Dendritic cell treated with granulocyte-macrophage colony-stimulating factor and Interleukin-4, amounts not matched to agents 40 ng/mL and 50 ng/mL, for 4 days (primary cell): ENCODE measurements around the gene ZCCHC13.

ENCODE experiments used
- H3K27ac Mint-ChIP-seq: one replicate; pipeline ENCODE4 v1.8.0; 2022; ENCODE audit warnings: mild to moderate bottlenecking, mixed read lengths
- H3K27me3 Mint-ChIP-seq: one replicate; pipeline ENCODE4 v1.8.0; 2022; ENCODE audit warnings: mild to moderate bottlenecking, mixed read lengths
- H3K36me3 Mint-ChIP-seq: one replicate; pipeline ENCODE4 v1.8.0; 2022; ENCODE audit warnings: low read depth, mixed read lengths
- H3K4me1 Mint-ChIP-seq: one replicate; pipeline ENCODE4 v1.8.0; 2022; ENCODE audit warnings: low read depth, mixed read lengths
- H3K4me3 Mint-ChIP-seq: one replicate; pipeline ENCODE4 v1.8.0; 2022; ENCODE audit warnings: mild to moderate bottlenecking, moderate library complexity, mixed read lengths
- H3K9me3 Mint-ChIP-seq: one replicate; pipeline ENCODE4 v1.8.0; 2022; ENCODE audit warnings: mixed read lengths
- intact Hi-C: fragments of 100-400 bp; cut with micrococcal nuclease; formaldehyde crosslinking; loops from one replicate; pipeline ENCODE4 v1.15.0; 2022

The ZCCHC13 gene

DNA sequence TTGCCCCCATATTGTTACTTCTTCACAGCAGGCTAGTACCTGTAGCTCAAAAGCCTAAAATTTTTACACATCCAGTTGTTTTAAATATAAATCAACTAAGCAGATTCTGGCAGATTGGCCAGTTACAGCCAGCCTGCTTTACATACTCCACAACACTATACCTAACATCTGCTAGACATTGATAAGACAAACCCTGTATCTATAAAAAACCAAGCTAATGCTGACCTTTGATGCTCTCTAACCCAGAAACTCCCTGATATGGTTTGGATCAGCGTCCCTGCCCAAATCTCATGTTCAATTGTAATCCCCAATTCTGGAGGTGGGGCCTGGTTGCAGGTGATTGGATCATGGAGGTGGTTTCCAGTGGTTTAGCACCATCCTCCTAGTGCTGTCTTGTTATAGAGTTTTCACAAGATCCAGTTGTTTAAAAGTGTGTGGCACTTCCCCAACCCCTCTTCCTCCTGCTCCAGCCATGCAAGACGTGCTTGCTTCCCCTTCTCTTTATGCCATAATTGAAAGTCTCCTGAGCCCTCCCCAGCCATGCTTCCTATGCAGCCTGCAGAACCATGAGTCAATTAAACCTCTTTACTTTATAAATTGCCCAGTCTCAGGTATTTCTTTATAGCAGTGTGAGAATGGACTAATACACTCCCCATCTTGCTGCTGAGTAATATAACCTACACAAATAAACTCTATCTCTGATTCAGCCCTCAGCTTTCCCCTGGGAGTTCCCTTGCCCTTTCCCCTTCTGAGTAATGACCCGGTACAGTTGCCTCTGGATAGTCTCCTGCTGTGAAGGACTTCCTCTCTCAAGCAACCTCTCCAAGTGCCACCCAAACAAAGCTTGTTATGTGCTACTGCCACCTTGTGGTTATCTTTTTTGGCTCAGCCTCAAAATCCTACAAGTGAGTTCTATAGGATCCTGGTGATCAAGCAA lies 39.6 kb downstream of the ZCCHC13 start:
- Mint-ChIP-seq H3K4me3 (peak overlapping the region; percentile 32), H3K4me1 (peaks cover 15% of the 10 kb centered on the region), H3K27me3 (no peaks in the 10 kb centered on the region), H3K27ac (peak overlapping the region; percentile 85), H3K9me3 (peaks cover 8% of the 10 kb centered on the region), H3K36me3 (no peaks in the 10 kb centered on the region)
- intact Hi-C loops: loop anchor here (1.0 to 5.0 kb wide), 2 partner anchors 51 to 486 kb away; no protein-coding TSS in a partner anchor

DNA sequence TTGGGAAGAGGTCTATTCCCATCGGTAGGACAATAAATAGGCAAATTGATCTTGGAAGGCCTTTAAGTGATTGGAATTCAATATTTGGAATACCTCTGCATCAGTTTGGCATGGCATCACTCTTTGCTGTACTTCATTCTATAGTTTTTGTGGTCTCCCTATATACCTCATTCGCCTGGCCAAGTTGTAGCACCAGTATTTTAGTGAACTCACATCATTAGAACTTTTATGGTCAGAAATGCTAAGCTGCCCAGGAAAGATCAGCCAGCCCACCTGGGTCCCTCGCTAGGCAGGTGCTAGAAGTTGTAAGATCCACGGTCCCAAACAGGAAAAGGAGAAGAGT lies 40.3 kb downstream of the ZCCHC13 start:
- H3K27ac Mint-ChIP-seq: peak overlapping the region; percentile 85
- H3K36me3 Mint-ChIP-seq: no peaks in the 10 kb centered on the region
- peaks cover 15% of the 10 kb centered on the region for H3K4me1 Mint-ChIP-seq
- peaks cover 1% of the 10 kb centered on the region for H3K9me3 Mint-ChIP-seq
- intact Hi-C loops: loop anchor here (1.0 to 5.0 kb wide), 2 partner anchors 52 to 487 kb away; no protein-coding TSS in a partner anchor
- no peaks in the 10 kb centered on the region for H3K27me3 Mint-ChIP-seq
- H3K4me3 Mint-ChIP-seq: no peak overlapping the region

- H3K27ac Mint-ChIP-seq: no peak overlapping the region
- no peaks in the 10 kb centered on the region for H3K9me3 Mint-ChIP-seq
- no peak overlapping the region for H3K4me3 Mint-ChIP-seq
- peaks cover 9% of the 10 kb centered on the region for H3K4me1 Mint-ChIP-seq
- H3K27me3 Mint-ChIP-seq: no peaks in the 10 kb centered on the region
- no peaks in the 10 kb centered on the region for H3K36me3 Mint-ChIP-seq
- intact Hi-C loops: no loop called here
These were observed 42.1 kb downstream of the ZCCHC13 start for GRCh38 chrX:74346088-74346487.

DNA sequence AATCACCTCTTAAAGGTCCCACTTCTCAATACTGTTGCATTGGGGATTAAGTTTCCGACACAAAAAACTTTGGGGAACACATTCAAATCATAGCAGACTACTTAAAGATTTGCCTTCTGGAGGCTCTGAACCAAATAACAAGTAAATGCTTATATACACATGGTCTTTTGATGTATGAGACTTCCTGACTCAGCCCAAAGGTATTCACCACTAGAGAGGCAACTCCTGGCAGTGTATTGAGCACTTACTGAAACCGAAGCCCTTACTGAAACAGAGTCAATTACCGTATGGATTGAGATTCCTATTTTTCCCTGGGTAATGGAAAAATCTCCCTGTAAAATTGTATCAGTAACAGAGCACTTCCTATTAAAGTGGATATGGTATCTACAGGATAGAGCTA lies 45.4 kb downstream of the ZCCHC13 start:
- no peak overlapping the region for H3K4me3 Mint-ChIP-seq
- H3K27ac Mint-ChIP-seq: no peak overlapping the region
- no peaks in the 10 kb centered on the region for H3K27me3 Mint-ChIP-seq
- no peaks in the 10 kb centered on the region for H3K9me3 Mint-ChIP-seq
- no peaks in the 10 kb centered on the region for H3K4me1 Mint-ChIP-seq
- intact Hi-C loops: no loop called here
- H3K36me3 Mint-ChIP-seq: no peaks in the 10 kb centered on the region

DNA sequence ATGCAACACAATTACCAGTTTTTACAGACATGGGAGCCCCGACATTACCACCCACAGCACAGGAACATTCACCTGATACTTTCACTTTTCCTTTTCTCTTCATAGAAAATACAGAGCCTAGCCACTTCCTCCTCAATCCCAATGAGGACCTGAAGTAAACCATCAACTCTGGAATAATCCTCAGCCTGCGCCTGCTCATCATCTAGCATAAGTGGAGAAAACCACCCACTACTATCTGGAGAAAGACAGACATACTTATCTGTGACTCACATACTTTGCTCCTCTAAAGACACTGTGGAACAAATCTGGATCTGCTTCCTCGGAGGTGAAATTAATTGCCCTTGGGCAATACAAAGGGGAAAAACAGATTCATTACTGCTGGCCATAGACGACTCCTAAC lies 47.8 kb downstream of the ZCCHC13 start:
- Mint-ChIP-seq H3K9me3 (no peaks in the 10 kb centered on the region), H3K4me1 (no peaks in the 10 kb centered on the region), H3K4me3 (no peak overlapping the region), H3K36me3 (no peaks in the 10 kb centered on the region), H3K27me3 (no peaks in the 10 kb centered on the region), H3K27ac (no peak overlapping the region)
- intact Hi-C loops: no loop called here

- intact Hi-C loops: no loop called here
- no peak overlapping the region for H3K27ac Mint-ChIP-seq
- no peak overlapping the region for H3K4me3 Mint-ChIP-seq
- no peaks in the 10 kb centered on the region for H3K36me3 Mint-ChIP-seq
- H3K4me1 Mint-ChIP-seq: no peaks in the 10 kb centered on the region
- H3K27me3 Mint-ChIP-seq: no peaks in the 10 kb centered on the region
- H3K9me3 Mint-ChIP-seq: no peaks in the 10 kb centered on the region
These were observed 50.0 kb downstream of the ZCCHC13 start for GRCh38 chrX:74353984-74354383.
